B cell (primary cell): ENCODE data around the gene CISH.

ENCODE experiments used
- EZH2 ChIP-seq: IDR thresholded peaks from 2 replicates; pipeline ENCODE4 v1.6.1; 2012; ENCODE audit warnings: borderline replicate concordance, low read depth, mild to moderate bottlenecking, moderate library complexity, low read length; ENCODE audit not compliant: insufficient read depth, poor library complexity, severe bottlenecking
- TF ChIP-seq, protein P1 (sequence below): fragments of 200-600 bp; IDR thresholded peaks from one replicate; pipeline ENCODE4 v1.8.0; 2022; ENCODE audit warnings: antibody characterized with exemption, mild to moderate bottlenecking

- TF ChIP-seq, protein P1, sequence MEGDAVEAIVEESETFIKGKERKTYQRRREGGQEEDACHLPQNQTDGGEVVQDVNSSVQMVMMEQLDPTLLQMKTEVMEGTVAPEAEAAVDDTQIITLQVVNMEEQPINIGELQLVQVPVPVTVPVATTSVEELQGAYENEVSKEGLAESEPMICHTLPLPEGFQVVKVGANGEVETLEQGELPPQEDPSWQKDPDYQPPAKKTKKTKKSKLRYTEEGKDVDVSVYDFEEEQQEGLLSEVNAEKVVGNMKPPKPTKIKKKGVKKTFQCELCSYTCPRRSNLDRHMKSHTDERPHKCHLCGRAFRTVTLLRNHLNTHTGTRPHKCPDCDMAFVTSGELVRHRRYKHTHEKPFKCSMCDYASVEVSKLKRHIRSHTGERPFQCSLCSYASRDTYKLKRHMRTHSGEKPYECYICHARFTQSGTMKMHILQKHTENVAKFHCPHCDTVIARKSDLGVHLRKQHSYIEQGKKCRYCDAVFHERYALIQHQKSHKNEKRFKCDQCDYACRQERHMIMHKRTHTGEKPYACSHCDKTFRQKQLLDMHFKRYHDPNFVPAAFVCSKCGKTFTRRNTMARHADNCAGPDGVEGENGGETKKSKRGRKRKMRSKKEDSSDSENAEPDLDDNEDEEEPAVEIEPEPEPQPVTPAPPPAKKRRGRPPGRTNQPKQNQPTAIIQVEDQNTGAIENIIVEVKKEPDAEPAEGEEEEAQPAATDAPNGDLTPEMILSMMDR: peak; percentile 61
- TF ChIP-seq EZH2: no peak
Observed at GRCh38 chr3:50611464-50612233, at the start of gene CISH.
